Ascending aorta (tissue), 2 donors: ENCODE data around the gene FGF12. TPM values are rescaled to one million over a fixed set of nuclear protein-coding genes. Genes with fewer than 3 reads are reported as not detected.

Source experiments
- DNase-seq, 2 donors: peaks; one replicate each; pipeline ENCODE4 v3.0.0-alpha.2; 2019; ENCODE audit warnings: low spot score in 2 of 2
- H3K27ac ChIP-seq, 2 donors: fragments of 200-600 bp; sonication (generic); one replicate each; pipeline ENCODE4 v1.5.1; 2016 to 2017; ENCODE audit warnings: mild to moderate bottlenecking in 1 of 2
- H3K27me3 ChIP-seq: fragments of 200-600 bp; sonication (generic); one replicate; pipeline ENCODE4 v1.5.1; 2017
- H3K36me3 ChIP-seq, 2 donors: fragments of 200-600 bp; sonication (generic); one replicate each; pipeline ENCODE4 v1.5.1; 2016
- H3K4me1 ChIP-seq, 2 donors: fragments of 200-600 bp; sonication (generic); one replicate each; pipeline ENCODE4 v1.5.1; 2016 to 2017; ENCODE audit warnings: mild to moderate bottlenecking in 1 of 2
- H3K4me3 ChIP-seq, 2 donors: fragments of 200-600 bp; sonication (generic); one replicate each; pipeline ENCODE4 v1.5.1; 2016 to 2017; ENCODE audit warnings: mild to moderate bottlenecking in 1 of 2
- H3K9me3 ChIP-seq, 2 donors: fragments of 200-600 bp; sonication (generic); one replicate each; pipeline ENCODE4 v1.5.1; 2016
- CTCF ChIP-seq, 3 experiments: fragments of 200-600 bp in 2 of 3; fragments of 450-650 bp in 1 of 3; sonication (generic) in 2 of 3; IDR thresholded peaks; one replicate each; pipeline ENCODE4 v1.5.1; 2016 to 2019; ENCODE audit warnings: antibody characterized with exemption in 3 of 3, mild to moderate bottlenecking in 1 of 3, moderate library complexity in 1 of 3
- intact Hi-C: fragments of 100-400 bp; cut with DNase I; formaldehyde crosslinking; loops from one replicate; pipeline ENCODE4 v1.15.1; 2023
- total RNA-seq: library from RNA; depleted of rRNA; stranded (reverse); fragments of >200 nt; gene quantifications from one replicate; pipeline ENCODE4 v1.1.0, GENCODE V29; 2016

The FGF12 gene
- total RNA-seq, 1 donor from 2014 or later: 0.43 TPM

DNA sequence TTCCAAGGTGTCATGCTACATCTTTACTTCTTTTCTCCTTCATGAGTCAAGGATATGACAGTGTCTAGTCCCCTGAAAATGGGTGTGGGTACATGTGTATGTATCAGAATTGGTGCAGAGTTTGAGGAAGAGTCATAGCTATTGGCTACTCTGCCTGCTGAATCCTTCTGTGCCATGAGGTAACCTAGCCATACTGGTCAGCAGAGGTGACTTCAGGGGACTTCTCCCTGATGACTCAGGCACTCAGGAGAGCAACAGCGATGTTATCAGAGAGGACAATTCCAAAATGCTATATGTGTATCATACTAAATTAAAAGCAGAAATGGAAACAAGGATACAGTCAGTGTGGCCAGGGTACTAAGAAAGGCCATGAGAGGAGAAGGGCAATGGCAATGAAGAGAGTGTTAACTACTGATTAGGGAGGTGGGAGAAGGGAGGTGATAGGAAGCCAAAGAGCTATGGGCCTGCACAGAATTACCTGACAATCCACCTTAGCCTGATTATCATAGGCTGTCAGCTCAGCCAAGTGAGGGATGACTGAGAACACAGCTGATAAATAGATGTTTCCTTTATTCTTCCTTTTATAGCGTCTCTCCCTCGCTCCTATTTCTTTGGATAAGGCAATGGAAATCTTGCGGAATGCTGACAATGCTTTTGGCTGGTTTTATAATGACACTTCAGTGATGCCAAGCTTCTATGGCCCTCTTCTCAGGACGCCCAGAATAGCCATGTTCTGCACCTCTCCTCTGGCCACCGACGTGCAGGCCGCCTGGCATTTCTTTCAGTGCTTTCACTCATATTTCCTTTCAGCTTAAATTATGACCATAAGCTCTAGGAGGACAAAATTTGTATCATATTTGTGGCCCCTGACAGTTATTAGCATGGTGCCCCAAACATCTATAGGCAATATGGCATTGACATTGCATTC is 90.6 kb downstream of the FGF12 start:
- H3K9me3 ChIP-seq: no peaks in the 10 kb centered on the region
- no peak for DNase-seq
- no peaks in the 10 kb centered on the region for H3K4me1 ChIP-seq
- no peak overlapping the region for H3K4me3 ChIP-seq
- H3K27ac ChIP-seq: no peak overlapping the region
- no peak for TF ChIP-seq CTCF (IDR thresholded peaks at IDR 0.05)
- intact Hi-C loops: no loop called here
- H3K36me3 ChIP-seq: no peaks in the 10 kb centered on the region
- H3K27me3 ChIP-seq: no peaks in the 10 kb centered on the region

DNA sequence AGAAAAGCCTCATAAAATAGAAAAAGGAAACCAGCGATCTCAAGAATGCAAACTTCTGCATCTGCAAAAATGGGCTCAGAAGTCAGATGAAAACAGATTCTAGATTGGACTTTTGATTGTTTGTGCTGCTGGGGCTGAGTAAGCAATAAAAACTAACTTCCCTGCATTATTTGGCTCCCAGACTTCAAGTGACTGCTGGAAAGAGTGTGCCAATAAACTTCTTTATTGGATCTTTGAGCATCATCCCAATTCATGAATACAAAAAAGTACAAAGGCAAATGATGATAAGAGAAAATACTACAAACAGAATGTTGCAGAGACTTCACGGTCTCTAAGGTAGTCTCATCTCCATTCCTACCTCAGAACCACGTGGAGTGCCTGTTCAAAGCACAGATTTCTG is 97.9 kb downstream of the FGF12 start:
- no peak overlapping the region for H3K27ac ChIP-seq
- H3K27me3 ChIP-seq: no peaks in the 10 kb centered on the region
- H3K9me3 ChIP-seq: no peaks in the 10 kb centered on the region
- intact Hi-C loops: no loop called here
- DNase-seq: no peak
- no peak overlapping the region for H3K4me3 ChIP-seq
- no peak for TF ChIP-seq CTCF (IDR thresholded peaks at IDR 0.05)
- no peaks in the 10 kb centered on the region for H3K36me3 ChIP-seq
- no peaks in the 10 kb centered on the region for H3K4me1 ChIP-seq

- Histone ChIP-seq H3K4me1 (no peaks in the 10 kb centered on the region), H3K4me3 (no peak overlapping the region), H3K27me3 (no peaks in the 10 kb centered on the region), H3K27ac (no peak overlapping the region), H3K36me3 (no peaks in the 10 kb centered on the region), H3K9me3 (no peaks in the 10 kb centered on the region)
- no peak for TF ChIP-seq CTCF (IDR thresholded peaks at IDR 0.05)
- intact Hi-C loops: no loop called here
- no peak for DNase-seq
These were observed 105.4 kb downstream of the FGF12 start for GRCh38 chr3:192621909-192622308.

DNA sequence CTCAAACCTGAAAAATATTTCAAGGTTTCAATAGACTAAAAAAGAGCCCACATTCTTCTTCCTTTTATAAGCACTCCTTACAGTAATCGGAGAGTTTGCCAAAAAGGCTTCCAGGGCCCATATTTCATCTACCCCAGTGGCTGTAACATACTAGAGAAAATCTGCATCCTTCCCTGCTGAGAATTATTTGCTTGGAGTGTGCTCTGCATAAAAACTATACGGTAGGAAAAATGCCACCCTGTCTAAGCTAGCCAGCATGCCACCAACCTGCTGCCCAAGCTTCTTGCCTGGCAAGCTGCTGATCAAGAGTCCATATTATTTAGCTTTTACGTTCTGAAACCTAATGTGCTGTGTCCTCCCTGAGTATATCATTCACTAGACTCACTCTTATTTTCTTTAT is 107.1 kb downstream of the FGF12 start:
- Histone ChIP-seq H3K36me3 (no peaks in the 10 kb centered on the region), H3K4me3 (no peak overlapping the region), H3K27me3 (no peaks in the 10 kb centered on the region), H3K9me3 (no peaks in the 10 kb centered on the region), H3K4me1 (no peaks in the 10 kb centered on the region), H3K27ac (no peak overlapping the region)
- DNase-seq: no peak
- TF ChIP-seq CTCF (IDR thresholded peaks at IDR 0.05): no peak
- intact Hi-C loops: no loop called here

GRCh38 chr3:192611411-192611810 is 115.9 kb downstream of the FGF12 start:
- H3K4me1 ChIP-seq: no peaks in the 10 kb centered on the region
- no peaks in the 10 kb centered on the region for H3K36me3 ChIP-seq
- intact Hi-C loops: no loop called here
- no peak for TF ChIP-seq CTCF (IDR thresholded peaks at IDR 0.05)
- no peaks in the 10 kb centered on the region for H3K27me3 ChIP-seq
- DNase-seq: no peak
- H3K9me3 ChIP-seq: no peaks in the 10 kb centered on the region
- H3K4me3 ChIP-seq: no peak overlapping the region
- no peak overlapping the region for H3K27ac ChIP-seq
